Tibial artery (tissue), 4 donors: ENCODE data around the gene SERPINC1.
"Not testable (repeated sequence)": the region's sequence is repeated elsewhere in the genome, so short reads cannot be mapped to it uniquely, and the experiment has no call there.

Experiments
- DNase-seq, 2 donors: peaks; one replicate each; pipeline ENCODE4 v3.0.0-alpha.2; 2019
- H3K27ac ChIP-seq, 2 donors: fragments of 200-600 bp; sonication (generic) in 1 of 2; 1 replicate in 1 of 2; 2 replicates in 1 of 2; pipeline ENCODE4 v1.5.1; 2018 to 2019; ENCODE audit warnings: mild to moderate bottlenecking in 1 of 2
- H3K27me3 ChIP-seq, 2 donors: fragments of 200-600 bp; sonication (generic) in 1 of 2; one replicate each; pipeline versions ENCODE4 v1.5.1 to v1.6.0; 2016 to 2019
- H3K36me3 ChIP-seq, 3 donors: fragments of 200-600 bp; sonication (generic) in 2 of 3; one replicate each; pipeline ENCODE4 v1.5.1; 2016 to 2019; ENCODE audit warnings: mild to moderate bottlenecking in 2 of 3
- H3K4me1 ChIP-seq, 4 donors: fragments of 200-600 bp; sonication (generic) in 2 of 4; 1 replicate in 3 of 4; 2 replicates in 1 of 4; pipeline ENCODE4 v1.5.1; 2016 to 2019
- H3K4me3 ChIP-seq, 2 donors: fragments of 200-600 bp; sonication (generic) in 1 of 2; 1 replicate in 1 of 2; 2 replicates in 1 of 2; pipeline ENCODE4 v1.5.1; 2018 to 2019; ENCODE audit warnings: mild to moderate bottlenecking in 2 of 2
- H3K9me3 ChIP-seq, 3 donors: fragments of 200-600 bp; sonication (generic) in 1 of 3; one replicate each; pipeline ENCODE4 v1.5.1; 2016 to 2019
- intact Hi-C: fragments of 100-400 bp; cut with DNase I; formaldehyde crosslinking; loops from one replicate; pipeline ENCODE4 v1.15.0; 2023; ENCODE audit warnings: low total_unique reads
- TF ChIP-seq, protein P1 (sequence below), 2 experiments: fragments of 200-600 bp in 1 of 2; fragments of 450-650 bp in 1 of 2; IDR thresholded peaks; one replicate each; pipeline ENCODE4 v1.5.1; 2017 to 2019; ENCODE audit warnings: antibody characterized with exemption in 2 of 2, mild to moderate bottlenecking in 1 of 2, moderate library complexity in 1 of 2

SERPINC1 gene

DNA sequence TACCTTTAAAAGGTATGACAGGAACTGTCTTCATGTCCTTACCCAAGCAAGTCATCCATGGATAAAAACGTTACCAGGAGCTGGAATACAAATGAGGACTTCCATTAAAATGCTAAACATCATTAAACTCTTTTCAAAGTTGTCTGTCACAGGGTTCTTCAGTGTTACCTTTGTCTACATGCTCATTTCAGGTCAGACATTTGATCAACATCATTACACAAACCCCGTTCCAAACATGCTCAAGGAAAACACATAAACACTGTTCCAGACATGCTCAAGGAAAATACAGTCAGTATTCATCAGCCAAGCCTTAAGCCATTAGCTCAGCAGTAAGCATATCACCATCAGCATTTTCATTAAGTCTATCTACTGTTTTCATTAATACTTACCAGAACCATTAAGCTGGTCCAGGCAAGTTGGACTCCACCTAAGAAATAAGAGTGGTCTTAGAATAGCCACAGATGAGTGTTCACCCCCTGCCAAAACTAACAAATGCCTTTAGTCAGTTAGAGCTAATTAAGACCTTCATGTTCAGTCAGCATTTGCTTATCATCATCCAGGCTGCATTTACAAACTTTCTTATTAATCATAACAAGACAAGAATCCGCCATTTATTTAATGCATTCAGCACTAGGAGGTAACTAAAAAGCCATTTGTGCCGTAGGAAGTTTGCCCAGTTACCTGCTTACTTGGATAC is 51.5 kb downstream of the SERPINC1 start:
- peaks cover 0 to 29% (median 8%) of the 10 kb centered on the region in 4 donors for H3K4me1 ChIP-seq
- intact Hi-C loops, result loop anchor here (5.0 to 10.0 kb wide), 2 partner anchors 38 to 159 kb away; partner anchors contain the start of gene RC3H1

DNA sequence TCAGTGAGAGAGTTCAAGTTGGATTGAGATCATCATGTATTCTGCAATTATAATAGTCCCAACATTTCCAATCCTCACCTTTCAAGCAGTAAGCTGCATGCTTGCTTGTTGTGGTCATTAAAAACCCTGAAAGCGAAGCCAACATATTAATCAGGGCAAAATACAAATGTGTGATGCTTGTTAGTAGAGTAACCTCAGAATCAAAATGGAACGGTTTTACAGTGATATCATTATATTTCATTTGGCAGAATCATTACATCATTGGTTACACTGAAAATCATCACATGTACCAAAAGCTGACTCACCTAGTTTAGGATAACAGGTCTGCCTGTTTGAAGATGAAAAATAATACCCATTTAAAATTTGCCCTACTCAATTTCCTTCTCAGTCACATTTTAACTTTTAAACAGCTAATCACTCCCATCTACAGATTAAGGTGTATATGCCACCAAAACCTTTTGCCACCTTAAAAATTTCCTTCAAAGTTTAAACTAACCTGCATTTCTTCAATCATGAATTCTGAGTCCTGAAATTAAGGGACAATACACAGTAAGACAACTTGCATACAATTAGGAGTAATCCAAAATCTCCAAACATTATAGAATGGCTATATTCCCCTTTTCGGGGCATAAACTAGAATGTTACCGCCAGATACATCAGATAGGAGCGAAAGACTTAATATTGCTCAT is 52.8 kb downstream of the SERPINC1 start:
- Histone ChIP-seq H3K4me3 (no peak overlapping the region), H3K4me1 (peaks cover 0 to 23% (median 8%) of the 10 kb centered on the region in 4 donors), H3K9me3 (no peaks in the 10 kb centered on the region), H3K27me3 (no peaks in the 10 kb centered on the region), H3K36me3 (peaks cover 30 to 65% (median 61%) of the 10 kb centered on the region in 3 donors), H3K27ac (no peak overlapping the region)
- intact Hi-C loops, result loop anchor here (10.0 kb wide), 1 partner anchor 160 kb away; the partner anchor contains the start of gene RC3H1
- TF ChIP-seq, protein P1, sequence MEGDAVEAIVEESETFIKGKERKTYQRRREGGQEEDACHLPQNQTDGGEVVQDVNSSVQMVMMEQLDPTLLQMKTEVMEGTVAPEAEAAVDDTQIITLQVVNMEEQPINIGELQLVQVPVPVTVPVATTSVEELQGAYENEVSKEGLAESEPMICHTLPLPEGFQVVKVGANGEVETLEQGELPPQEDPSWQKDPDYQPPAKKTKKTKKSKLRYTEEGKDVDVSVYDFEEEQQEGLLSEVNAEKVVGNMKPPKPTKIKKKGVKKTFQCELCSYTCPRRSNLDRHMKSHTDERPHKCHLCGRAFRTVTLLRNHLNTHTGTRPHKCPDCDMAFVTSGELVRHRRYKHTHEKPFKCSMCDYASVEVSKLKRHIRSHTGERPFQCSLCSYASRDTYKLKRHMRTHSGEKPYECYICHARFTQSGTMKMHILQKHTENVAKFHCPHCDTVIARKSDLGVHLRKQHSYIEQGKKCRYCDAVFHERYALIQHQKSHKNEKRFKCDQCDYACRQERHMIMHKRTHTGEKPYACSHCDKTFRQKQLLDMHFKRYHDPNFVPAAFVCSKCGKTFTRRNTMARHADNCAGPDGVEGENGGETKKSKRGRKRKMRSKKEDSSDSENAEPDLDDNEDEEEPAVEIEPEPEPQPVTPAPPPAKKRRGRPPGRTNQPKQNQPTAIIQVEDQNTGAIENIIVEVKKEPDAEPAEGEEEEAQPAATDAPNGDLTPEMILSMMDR (IDR thresholded peaks at IDR 0.05), result no peak
- no peak for DNase-seq

More for the DNA sequence above, 51.5 kb downstream of the SERPINC1 start:
- Histone ChIP-seq H3K36me3 (peaks cover 27 to 58% (median 51%) of the 10 kb centered on the region in 3 donors), H3K9me3 (no peaks in the 10 kb centered on the region), H3K4me3 (no peak overlapping the region), H3K27ac (peak overlapping the region in 1 of 2 donors; percentile 94), H3K27me3 (no peaks in the 10 kb centered on the region)
- TF ChIP-seq, protein P1 (IDR thresholded peaks at IDR 0.05), result no peak
- DNase-seq, result no peak

DNA sequence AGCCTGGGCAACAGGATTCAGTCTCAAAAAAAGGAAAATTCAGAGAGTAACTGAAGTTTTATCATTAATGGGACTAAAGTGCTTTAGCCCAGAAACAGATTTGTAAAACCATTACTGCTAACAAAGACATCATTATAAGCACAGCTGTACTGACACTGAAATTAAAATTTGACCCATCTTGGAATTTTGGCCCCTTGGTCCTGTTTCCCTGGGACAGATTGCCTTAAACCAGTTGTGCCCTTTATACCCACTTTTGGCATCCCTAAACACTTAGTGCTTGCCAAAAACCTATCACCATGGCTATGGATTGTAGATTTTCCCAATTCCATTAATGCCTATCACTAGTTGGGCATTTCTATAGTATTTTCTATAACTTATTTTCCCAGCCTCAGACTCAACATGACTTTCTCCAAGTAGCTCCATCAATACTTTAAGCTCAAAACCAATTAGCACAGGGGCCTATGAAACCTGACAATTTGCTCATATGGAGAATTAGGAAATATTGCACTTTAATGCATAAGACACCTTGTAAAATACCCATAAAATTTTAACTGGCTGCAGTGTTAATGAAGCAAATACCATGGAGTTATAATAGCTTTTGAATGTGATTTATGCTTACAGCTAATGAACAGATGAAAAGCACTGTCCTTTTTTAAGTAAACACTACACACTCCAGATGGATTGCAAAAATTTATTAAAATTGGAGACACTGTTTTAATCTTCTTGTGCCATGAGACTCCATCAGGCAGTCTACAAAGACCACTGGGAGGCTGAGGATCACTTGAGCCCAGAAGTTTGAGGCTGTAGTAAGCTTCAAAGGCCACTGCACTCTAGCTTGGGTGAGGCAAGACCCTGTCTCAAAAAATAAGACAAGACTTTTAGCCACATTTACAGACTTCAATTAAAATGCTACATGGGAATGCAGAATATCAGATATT is 53.6 kb downstream of the SERPINC1 start:
- H3K9me3 ChIP-seq, result no peaks in the 10 kb centered on the region
- no peaks in the 10 kb centered on the region for H3K27me3 ChIP-seq
- no peak overlapping the region for H3K4me3 ChIP-seq
- TF ChIP-seq, protein P1 (IDR thresholded peaks at IDR 0.05), result no peak
- intact Hi-C loops, result loop anchor here (10.0 kb wide), 1 partner anchor 161 kb away; the partner anchor contains the start of gene RC3H1
- no peak overlapping the region for H3K27ac ChIP-seq
- H3K36me3 ChIP-seq, result peaks cover 39 to 74% (median 67%) of the 10 kb centered on the region in 3 donors
- peaks cover 0 to 18% (median 8%) of the 10 kb centered on the region in 4 donors for H3K4me1 ChIP-seq
- DNase-seq, result no peak

DNA sequence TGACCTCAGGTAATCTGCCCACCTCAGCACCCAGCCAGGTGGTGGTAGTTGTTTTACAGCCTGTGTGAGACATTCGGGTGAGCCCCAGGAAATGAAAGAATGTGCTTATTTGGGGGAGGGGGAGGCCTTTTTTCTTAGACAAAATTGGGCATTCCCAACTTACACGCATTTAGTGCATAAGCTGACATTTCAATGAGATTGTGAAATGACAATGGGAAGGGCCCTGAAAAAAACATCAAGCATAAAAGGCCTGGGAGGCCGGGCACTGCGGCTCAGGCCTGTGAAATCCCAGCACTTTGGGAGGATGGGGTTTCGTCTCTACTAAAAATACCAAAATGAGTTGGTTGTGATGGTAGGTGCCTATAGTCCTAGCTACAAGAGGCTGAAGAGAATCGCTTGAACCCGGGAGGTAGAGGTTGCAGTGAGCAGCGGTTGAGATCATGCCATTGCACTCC is 54.3 kb downstream of the SERPINC1 start:
- Histone ChIP-seq H3K4me3 (no peak overlapping the region), H3K36me3 (peaks cover 40 to 80% (median 74%) of the 10 kb centered on the region in 3 donors), H3K4me1 (peaks cover 0 to 18% (median 8%) of the 10 kb centered on the region in 4 donors), H3K9me3 (no peaks in the 10 kb centered on the region), H3K27ac (no peak overlapping the region), H3K27me3 (no peaks in the 10 kb centered on the region)
- DNase-seq, result no peak
- intact Hi-C loops, result loop anchor here (10.0 kb wide), 1 partner anchor 162 kb away; the partner anchor contains the start of gene RC3H1
- TF ChIP-seq, protein P1 (IDR thresholded peaks at IDR 0.05), result no peak

DNA sequence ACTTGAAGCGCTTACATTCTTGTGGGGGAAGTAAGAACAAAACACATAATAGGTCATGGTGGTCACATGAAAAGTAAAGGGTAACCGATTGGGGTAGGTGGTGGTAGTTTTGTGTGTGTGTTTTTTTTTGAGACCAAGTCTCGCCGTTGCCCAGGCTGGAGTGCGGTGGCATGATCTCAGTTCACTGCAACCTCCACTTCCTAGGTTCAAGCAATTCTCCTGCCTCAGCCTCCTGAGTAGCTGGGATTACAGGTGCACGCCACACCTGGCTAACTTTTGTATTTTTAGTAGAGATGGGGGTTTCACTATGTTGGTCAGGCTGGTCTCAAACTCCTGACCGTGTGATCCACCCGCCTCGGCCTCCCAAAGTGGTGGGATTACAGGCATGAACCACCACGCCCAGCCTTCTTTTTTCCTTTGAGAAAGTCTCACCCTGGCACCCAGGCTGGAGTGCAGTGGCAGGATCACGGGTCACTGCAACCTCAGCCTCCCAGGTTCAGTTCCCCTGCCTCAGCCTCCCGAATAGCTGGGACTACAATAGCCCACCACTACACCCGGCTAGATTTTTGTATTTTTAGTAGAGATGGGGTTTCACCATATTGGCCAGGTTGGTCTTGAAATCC is 54.9 kb downstream of the SERPINC1 start:
- H3K36me3 ChIP-seq, result peaks cover 40 to 80% (median 79%) of the 10 kb centered on the region in 3 donors
- not testable (repeated sequence) for H3K27ac ChIP-seq, H3K27me3 ChIP-seq, H3K9me3 ChIP-seq, DNase-seq, H3K4me3 ChIP-seq
- intact Hi-C loops, result loop anchor here (10.0 kb wide), 1 partner anchor 163 kb away; the partner anchor contains the start of gene RC3H1
- H3K4me1 ChIP-seq, result peaks cover 0 to 16% (median 7%) of the 10 kb centered on the region in 4 donors
